DOHH2 (cell line): ENCODE measurements around the gene TMEM92.
"Not testable (repeated sequence)": the region's sequence is repeated elsewhere in the genome, so short reads cannot be mapped to it uniquely, and the experiment has no call there.

Experiments
- H3F3A ChIP-seq: fragments of 200-600 bp; sonication (generic), shearing (Covaris generic); 2 replicates; pipeline ENCODE4 v1.6.0; 2016; ENCODE audit warnings: antibody characterized with exemption, mild to moderate bottlenecking; ENCODE audit not compliant: control insufficient read depth, insufficient read depth
- H3K27ac ChIP-seq: fragments of 200-600 bp; sonication (generic); 2 replicates; pipeline ENCODE4 v1.5.1; 2014; ENCODE audit warnings: low read depth, mild to moderate bottlenecking, low read length, moderate library complexity
- H3K27me3 ChIP-seq: fragments of 200-600 bp; sonication (generic); 2 replicates; pipeline ENCODE4 v1.6.1; 2014; ENCODE audit warnings: mild to moderate bottlenecking, low read length, mixed read lengths; ENCODE audit not compliant: control insufficient read depth
- H3K36me3 ChIP-seq: fragments of 200-600 bp; sonication (generic); 2 replicates; pipeline ENCODE4 v1.6.1; 2014; ENCODE audit warnings: mild to moderate bottlenecking, low read length, moderate library complexity, mixed read lengths; ENCODE audit not compliant: control insufficient read depth
- H3K4me1 ChIP-seq: fragments of 200-600 bp; sonication (generic); 2 replicates; pipeline ENCODE4 v1.6.1; 2014; ENCODE audit warnings: mild to moderate bottlenecking, low read length, mixed read lengths; ENCODE audit not compliant: control insufficient read depth
- H3K4me2 ChIP-seq: fragments of 200-600 bp; sonication (generic); 2 replicates; pipeline ENCODE4 v1.6.0; 2014; ENCODE audit warnings: mild to moderate bottlenecking, low read length, moderate library complexity
- H3K4me3 ChIP-seq: fragments of 200-600 bp; sonication (generic); 2 replicates; pipeline ENCODE4 v1.5.1; 2014; ENCODE audit warnings: mild to moderate bottlenecking, low read length, mixed read lengths
- H3K79me2 ChIP-seq: fragments of 200-600 bp; sonication (generic); 2 replicates; pipeline ENCODE4 v1.6.1; 2014; ENCODE audit warnings: mild to moderate bottlenecking, low read length, mixed read lengths; ENCODE audit not compliant: control insufficient read depth
- H3K9me2 ChIP-seq: fragments of 200-600 bp; sonication (generic); replicated peaks from 2 replicates; pipeline ENCODE4 v1.6.1; 2014; ENCODE audit warnings: mild to moderate bottlenecking, low read length, mixed read lengths; ENCODE audit not compliant: control insufficient read depth
- H3K9me3 ChIP-seq: fragments of 200-600 bp; sonication (generic); 2 replicates; pipeline ENCODE4 v1.6.1; 2014; ENCODE audit warnings: antibody characterized with exemption, low read length, mixed read lengths; ENCODE audit not compliant: control insufficient read depth, insufficient read depth
- H4K20me1 ChIP-seq: fragments of 200-600 bp; sonication (generic); 2 replicates; pipeline ENCODE4 v1.6.0; 2014; ENCODE audit warnings: low read depth, mild to moderate bottlenecking, antibody characterized with exemption, low read length, moderate library complexity; ENCODE audit not compliant: control insufficient read depth, insufficient read depth
- EZH2phosphoT487 ChIP-seq: fragments of 200-600 bp; sonication (generic); IDR thresholded peaks from 2 replicates; pipeline ENCODE4 v1.6.1; 2017; ENCODE audit warnings: borderline replicate concordance, mild to moderate bottlenecking, antibody characterized with exemption, low read length, moderate library complexity, mixed read lengths
- TF ChIP-seq, protein P1 (sequence below): fragments of 200-600 bp; sonication (generic); IDR thresholded peaks from one replicate; pipeline ENCODE4 v1.5.1; 2014; ENCODE audit warnings: antibody characterized with exemption, mild to moderate bottlenecking, low read depth, low read length; ENCODE audit not compliant: poor library complexity, severe bottlenecking

The TMEM92 gene

DNA sequence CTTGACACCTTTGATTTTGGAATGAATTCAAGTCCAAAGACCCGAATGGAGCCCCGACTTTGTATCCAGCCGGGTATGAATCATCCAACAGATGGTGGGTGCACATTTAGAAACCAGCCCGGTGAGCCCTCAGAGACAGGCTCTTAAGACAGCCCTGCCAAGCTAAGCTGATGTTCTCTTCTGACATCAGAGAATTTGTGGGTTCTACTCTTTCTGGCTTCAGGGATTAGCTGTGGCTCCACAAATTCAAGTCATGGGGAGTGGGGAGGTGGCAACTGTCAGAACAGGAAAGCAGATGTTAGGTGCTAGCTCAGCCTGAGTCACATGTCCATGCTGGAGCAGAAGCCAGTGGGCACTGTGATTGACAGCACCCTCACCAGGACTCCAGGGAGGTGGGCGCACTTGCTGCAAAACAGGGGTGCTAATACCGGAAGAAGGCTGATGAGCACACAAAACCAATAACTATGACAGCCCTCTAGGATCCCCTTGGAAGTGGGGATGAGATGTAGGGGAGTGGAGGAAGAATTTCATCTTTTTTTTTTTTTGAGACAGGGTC is 40.3 kb downstream of the TMEM92 start:
- Histone ChIP-seq H3K79me2 (no peaks in the 10 kb centered on the region), H3K9me2 (no peaks in the 10 kb centered on the region), H4K20me1 (no peaks in the 10 kb centered on the region), H3F3A (no peaks in the 10 kb centered on the region), H3K36me3 (no peaks in the 10 kb centered on the region), H3K9me3 (no peaks in the 10 kb centered on the region), H3K4me2 (no peak overlapping the region), H3K27me3 (peaks cover 54% of the 10 kb centered on the region), H3K27ac (no peak overlapping the region), H3K4me1 (no peaks in the 10 kb centered on the region), H3K4me3 (no peak overlapping the region)
- no peak for TF ChIP-seq EZH2phosphoT487
- TF ChIP-seq, protein P1, sequence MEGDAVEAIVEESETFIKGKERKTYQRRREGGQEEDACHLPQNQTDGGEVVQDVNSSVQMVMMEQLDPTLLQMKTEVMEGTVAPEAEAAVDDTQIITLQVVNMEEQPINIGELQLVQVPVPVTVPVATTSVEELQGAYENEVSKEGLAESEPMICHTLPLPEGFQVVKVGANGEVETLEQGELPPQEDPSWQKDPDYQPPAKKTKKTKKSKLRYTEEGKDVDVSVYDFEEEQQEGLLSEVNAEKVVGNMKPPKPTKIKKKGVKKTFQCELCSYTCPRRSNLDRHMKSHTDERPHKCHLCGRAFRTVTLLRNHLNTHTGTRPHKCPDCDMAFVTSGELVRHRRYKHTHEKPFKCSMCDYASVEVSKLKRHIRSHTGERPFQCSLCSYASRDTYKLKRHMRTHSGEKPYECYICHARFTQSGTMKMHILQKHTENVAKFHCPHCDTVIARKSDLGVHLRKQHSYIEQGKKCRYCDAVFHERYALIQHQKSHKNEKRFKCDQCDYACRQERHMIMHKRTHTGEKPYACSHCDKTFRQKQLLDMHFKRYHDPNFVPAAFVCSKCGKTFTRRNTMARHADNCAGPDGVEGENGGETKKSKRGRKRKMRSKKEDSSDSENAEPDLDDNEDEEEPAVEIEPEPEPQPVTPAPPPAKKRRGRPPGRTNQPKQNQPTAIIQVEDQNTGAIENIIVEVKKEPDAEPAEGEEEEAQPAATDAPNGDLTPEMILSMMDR = no peak

DNA sequence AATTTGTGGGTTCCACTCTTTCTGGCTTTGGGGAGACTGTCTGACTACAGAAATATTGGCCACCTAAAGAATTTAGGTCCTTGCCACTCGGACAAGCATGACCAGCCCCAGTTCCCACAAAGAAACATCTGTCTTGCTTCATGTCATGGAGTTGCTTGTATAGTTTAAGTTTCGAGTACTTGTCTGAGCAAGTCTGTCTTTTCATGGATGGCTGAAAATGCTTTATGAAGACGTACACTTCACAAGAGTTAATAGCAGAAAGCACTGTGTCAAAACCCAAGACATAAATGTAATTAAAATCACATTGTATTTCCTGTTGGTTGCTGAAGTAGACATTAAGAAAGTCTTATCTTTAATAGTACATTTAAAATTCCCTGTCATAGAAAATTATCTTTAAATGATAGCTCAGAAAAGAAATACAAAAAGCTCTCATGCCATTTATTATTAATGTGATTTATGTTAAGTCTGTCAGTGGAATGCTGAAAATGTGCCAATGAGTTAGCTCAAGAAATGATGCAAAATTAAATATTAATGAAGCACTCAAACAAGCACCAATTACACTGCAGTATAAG is 41.8 kb downstream of the TMEM92 start:
- Histone ChIP-seq H3K4me1 (no peaks in the 10 kb centered on the region), H3F3A (no peaks in the 10 kb centered on the region), H4K20me1 (no peaks in the 10 kb centered on the region), H3K4me3 (no peak overlapping the region), H3K79me2 (no peaks in the 10 kb centered on the region), H3K27me3 (peaks cover 47% of the 10 kb centered on the region), H3K9me3 (no peaks in the 10 kb centered on the region), H3K36me3 (no peaks in the 10 kb centered on the region), H3K27ac (no peak overlapping the region), H3K9me2 (no peaks in the 10 kb centered on the region), H3K4me2 (no peak overlapping the region)
- no peak for TF ChIP-seq EZH2phosphoT487
- TF ChIP-seq, protein P1 = no peak

DNA sequence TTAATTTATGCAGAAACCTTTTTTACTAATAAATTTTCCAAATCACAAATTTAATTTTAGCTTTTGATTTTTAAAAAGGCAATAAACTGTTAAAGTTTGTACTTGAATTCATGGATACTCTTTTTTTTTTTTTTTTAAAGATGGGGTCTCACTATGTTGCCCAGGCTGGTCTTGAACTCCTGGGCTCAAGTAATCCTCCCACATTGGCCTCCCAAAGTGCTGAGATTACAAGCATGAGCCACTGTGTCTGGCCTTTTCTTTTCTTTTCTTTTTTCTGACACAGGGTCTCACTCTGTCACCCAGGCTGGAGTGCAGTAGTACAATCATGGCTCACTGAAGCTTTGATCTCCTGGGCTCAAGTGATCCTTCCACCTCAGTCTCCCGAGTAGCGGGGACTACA is 42.4 kb downstream of the TMEM92 start:
- H3K4me1 ChIP-seq, H3F3A ChIP-seq, H3K4me3 ChIP-seq, H3K9me3 ChIP-seq, H3K4me2 ChIP-seq, H3K27ac ChIP-seq, H3K36me3 ChIP-seq, H3K79me2 ChIP-seq, H3K9me2 ChIP-seq, H4K20me1 ChIP-seq: not testable (repeated sequence)
- peaks cover 41% of the 10 kb centered on the region for H3K27me3 ChIP-seq

DNA sequence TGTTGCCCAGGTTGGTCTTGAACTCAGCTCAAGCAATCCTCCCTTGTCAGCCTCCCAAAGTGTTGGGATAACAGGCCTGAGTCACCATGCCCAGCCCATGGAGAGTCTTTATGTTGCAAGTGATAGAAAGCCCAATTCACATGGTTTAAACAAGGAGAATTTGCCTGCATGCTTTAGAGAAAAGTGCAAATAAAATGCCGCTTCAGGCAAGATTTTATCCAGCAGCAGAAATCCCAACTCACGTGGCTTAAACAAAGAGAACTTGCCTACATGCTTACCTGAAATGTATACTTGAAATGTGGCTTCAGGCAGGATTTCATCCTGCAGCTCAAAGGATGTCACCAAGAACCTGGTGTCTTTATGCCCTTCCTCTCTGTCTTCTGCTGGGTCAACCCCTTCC is 42.9 kb downstream of the TMEM92 start:
- no peaks in the 10 kb centered on the region for H4K20me1 ChIP-seq
- H3K79me2 ChIP-seq = no peaks in the 10 kb centered on the region
- TF ChIP-seq, protein P1 = no peak
- no peak for TF ChIP-seq EZH2phosphoT487
- H3K4me2 ChIP-seq = no peak overlapping the region
- H3K9me3 ChIP-seq = no peaks in the 10 kb centered on the region
- H3K4me3 ChIP-seq = no peak overlapping the region
- no peaks in the 10 kb centered on the region for H3K36me3 ChIP-seq
- H3K4me1 ChIP-seq = no peaks in the 10 kb centered on the region
- H3K27me3 ChIP-seq = peaks cover 39% of the 10 kb centered on the region
- no peak overlapping the region for H3K27ac ChIP-seq
- no peaks in the 10 kb centered on the region for H3F3A ChIP-seq
- no peaks in the 10 kb centered on the region for H3K9me2 ChIP-seq
